Immature natural killer cell (primary cell): ENCODE measurements around the gene ZBTB48. TPM values are rescaled to one million over a fixed set of nuclear protein-coding genes. Genes with fewer than 3 reads are reported as not detected.
A peak's percentile ranks its signal among the peaks of the same experiment; 100 is the strongest.

Experiments
- DNase-seq, 3 donors: peaks; one replicate each; pipeline ENCODE4 v3.0.0; 2022; ENCODE audit warnings: mixed read lengths in 1 of 3
- H3K27ac Mint-ChIP-seq, 6 donors: one replicate each; pipeline ENCODE4 v1.8.0; 2020; ENCODE audit warnings: mixed read lengths in 6 of 6, mild to moderate bottlenecking in 5 of 6, inconsistent platforms in 4 of 6, moderate library complexity in 3 of 6
- H3K27me3 Mint-ChIP-seq, 3 donors: one replicate each; pipeline ENCODE4 v1.8.0; 2020 to 2021; ENCODE audit warnings: low read depth in 3 of 3, mild to moderate bottlenecking in 3 of 3, mixed read lengths in 3 of 3, moderate library complexity in 3 of 3, inconsistent platforms in 1 of 3
- H3K36me3 Mint-ChIP-seq, 3 donors: one replicate each; pipeline ENCODE4 v1.8.0; 2020; ENCODE audit warnings: mixed read lengths in 3 of 3, inconsistent platforms in 2 of 3, mild to moderate bottlenecking in 2 of 3
- H3K4me1 Mint-ChIP-seq, 2 donors: one replicate each; pipeline ENCODE4 v1.8.0; 2020; ENCODE audit warnings: inconsistent platforms in 2 of 2, mild to moderate bottlenecking in 2 of 2, mixed read lengths in 2 of 2, moderate library complexity in 1 of 2
- H3K4me3 Mint-ChIP-seq, 5 donors: one replicate each; pipeline ENCODE4 v1.8.0; 2020; ENCODE audit warnings: mild to moderate bottlenecking in 5 of 5, mixed read lengths in 5 of 5, inconsistent platforms in 3 of 5, moderate library complexity in 3 of 5
- H3K9me3 Mint-ChIP-seq, 6 donors: one replicate each; pipeline ENCODE4 v1.8.0; 2020; ENCODE audit warnings: mild to moderate bottlenecking in 6 of 6, mixed read lengths in 6 of 6, inconsistent platforms in 4 of 6, moderate library complexity in 3 of 6
- polyA plus RNA-seq, 3 donors: library from polyadenylated mRNA; unstranded; fragments of 300-500 nt; fragmentation: Illumina TruSeq; gene quantifications; one replicate each; pipeline ENCODE4 v1.2.3, GENCODE V29; 2021

Gene ZBTB48
- polyA plus RNA-seq: 10 to 100 TPM in 2 of 3 donors, 1 to 10 TPM in 1; 8.3 to 25.9 (median 20.9) TPM

GRCh38 chr1:6579374-6580118 is at the start of gene ZBTB48:
ZBTB48 (plus strand) TSS chr1:6579994; CDS start chr1:6580610, 616 bp downstream.
- DNase-seq: peak; percentile 97 to 98 (median 97)
- H3K4me3 Mint-ChIP-seq: peak within 1 kb of the TSS; percentile 94 to 97 (median 97)
- H3K9me3 Mint-ChIP-seq: no peaks in the 10 kb centered on the region
- no peaks in the 10 kb centered on the region for H3K36me3 Mint-ChIP-seq
- H3K27ac Mint-ChIP-seq: peak within 1 kb of the TSS; percentile 95 to 98 (median 96)
- peaks cover 4 to 8% (median 4%) of the 10 kb centered on the region in 3 donors for H3K27me3 Mint-ChIP-seq
- peaks cover 31 to 41% of the 10 kb centered on the region in 2 donors for H3K4me1 Mint-ChIP-seq

GRCh38 chr1:6530504-6531160 is 49.2 kb upstream of the ZBTB48 start:
- H3K4me1 Mint-ChIP-seq: no peaks in the 10 kb centered on the region
- H3K36me3 Mint-ChIP-seq: peaks cover 12 to 40% (median 12%) of the 10 kb centered on the region in 3 donors
- no peak for DNase-seq
- H3K27me3 Mint-ChIP-seq: peaks cover 0 to 1% (median 0%) of the 10 kb centered on the region in 3 donors
- no peaks in the 10 kb centered on the region for H3K9me3 Mint-ChIP-seq
- no peak overlapping the region for H3K4me3 Mint-ChIP-seq
- H3K27ac Mint-ChIP-seq: no peak overlapping the region

GRCh38 chr1:6531996-6532395 is 47.8 kb upstream of the ZBTB48 start:
- H3K36me3 Mint-ChIP-seq: peaks cover 8 to 28% (median 12%) of the 10 kb centered on the region in 3 donors

GRCh38 chr1:6534248-6534822 is 45.5 kb upstream of the ZBTB48 start:
- no peaks in the 10 kb centered on the region for H3K4me1 Mint-ChIP-seq
- H3K4me3 Mint-ChIP-seq: no peak overlapping the region
- H3K27me3 Mint-ChIP-seq: no peaks in the 10 kb centered on the region
- no peak for DNase-seq
- no peak overlapping the region for H3K27ac Mint-ChIP-seq
- H3K9me3 Mint-ChIP-seq: no peaks in the 10 kb centered on the region
- peaks cover 0 to 17% (median 12%) of the 10 kb centered on the region in 3 donors for H3K36me3 Mint-ChIP-seq

More at GRCh38 chr1:6531996-6532395, 47.8 kb upstream of the ZBTB48 start:
- H3K9me3 Mint-ChIP-seq: no peaks in the 10 kb centered on the region
- H3K27ac Mint-ChIP-seq: no peak overlapping the region
- H3K27me3 Mint-ChIP-seq: peaks cover 0 to 1% (median 0%) of the 10 kb centered on the region in 3 donors
- no peak overlapping the region for H3K4me3 Mint-ChIP-seq
- no peak for DNase-seq
- no peaks in the 10 kb centered on the region for H3K4me1 Mint-ChIP-seq

- H3K4me1 Mint-ChIP-seq: no peaks in the 10 kb centered on the region
- no peak overlapping the region for H3K4me3 Mint-ChIP-seq
- peaks cover 4 to 21% (median 12%) of the 10 kb centered on the region in 3 donors for H3K36me3 Mint-ChIP-seq
- no peak for DNase-seq
- H3K27me3 Mint-ChIP-seq: no peaks in the 10 kb centered on the region
- H3K9me3 Mint-ChIP-seq: no peaks in the 10 kb centered on the region
- H3K27ac Mint-ChIP-seq: peak overlapping the region in 1 of 6 donors; percentile 22
Measured at GRCh38 chr1:6535214-6535613, 44.6 kb upstream of the ZBTB48 start.

- no peak for DNase-seq
- Mint-ChIP-seq H3K4me3 (no peak overlapping the region), H3K4me1 (no peaks in the 10 kb centered on the region), H3K36me3 (peaks cover 4 to 21% (median 12%) of the 10 kb centered on the region in 3 donors), H3K9me3 (no peaks in the 10 kb centered on the region), H3K27me3 (peaks cover 0 to 3% (median 0%) of the 10 kb centered on the region in 3 donors), H3K27ac (no peak overlapping the region)
Measured at GRCh38 chr1:6536291-6536690, 43.5 kb upstream of the ZBTB48 start.

GRCh38 chr1:6538956-6539355 is 40.8 kb upstream of the ZBTB48 start:
- H3K4me3 Mint-ChIP-seq: no peak overlapping the region
- H3K4me1 Mint-ChIP-seq: no peaks in the 10 kb centered on the region
- H3K9me3 Mint-ChIP-seq: no peaks in the 10 kb centered on the region
- H3K36me3 Mint-ChIP-seq: peaks cover 0 to 8% (median 4%) of the 10 kb centered on the region in 3 donors
- peak overlapping the region in 2 of 6 donors; percentile 21 to 27 for H3K27ac Mint-ChIP-seq
- H3K27me3 Mint-ChIP-seq: peaks cover 0 to 3% (median 0%) of the 10 kb centered on the region in 3 donors
- no peak for DNase-seq

GRCh38 chr1:6544831-6545230 is 35.0 kb upstream of the ZBTB48 start:
- peaks cover 8 to 23% of the 10 kb centered on the region in 2 donors for H3K4me1 Mint-ChIP-seq
- H3K9me3 Mint-ChIP-seq: no peaks in the 10 kb centered on the region
- H3K4me3 Mint-ChIP-seq: no peak overlapping the region
- DNase-seq: no peak
- H3K36me3 Mint-ChIP-seq: peaks cover 9 to 35% (median 18%) of the 10 kb centered on the region in 3 donors
- H3K27ac Mint-ChIP-seq: peak overlapping the region in 1 of 6 donors; percentile 84
- H3K27me3 Mint-ChIP-seq: peaks cover 0 to 4% (median 1%) of the 10 kb centered on the region in 3 donors

- Mint-ChIP-seq H3K27me3 (peaks cover 0 to 3% (median 1%) of the 10 kb centered on the region in 3 donors), H3K4me1 (peaks cover 11 to 23% of the 10 kb centered on the region in 2 donors), H3K36me3 (peaks cover 9 to 37% (median 17%) of the 10 kb centered on the region in 3 donors), H3K27ac (peak overlapping the region in 3 of 6 donors; percentile 48 to 84 (median 48)), H3K4me3 (no peak overlapping the region), H3K9me3 (no peaks in the 10 kb centered on the region)
- no peak for DNase-seq
Measured at GRCh38 chr1:6545276-6546112, 34.3 kb upstream of the ZBTB48 start.

GRCh38 chr1:6546326-6546725 is 33.5 kb upstream of the ZBTB48 start:
- DNase-seq: no peak
- peak overlapping the region in 4 of 6 donors; percentile 30 to 62 (median 43) for H3K27ac Mint-ChIP-seq
- H3K9me3 Mint-ChIP-seq: no peaks in the 10 kb centered on the region
- peaks cover 0 to 2% (median 1%) of the 10 kb centered on the region in 3 donors for H3K27me3 Mint-ChIP-seq
- no peak overlapping the region for H3K4me3 Mint-ChIP-seq
- H3K36me3 Mint-ChIP-seq: peaks cover 9 to 37% (median 17%) of the 10 kb centered on the region in 3 donors
- peaks cover 11 to 23% of the 10 kb centered on the region in 2 donors for H3K4me1 Mint-ChIP-seq

GRCh38 chr1:6547301-6547700 is 32.5 kb upstream of the ZBTB48 start:
- H3K4me3 Mint-ChIP-seq: no peak overlapping the region

GRCh38 chr1:6554031-6554906 is 25.5 kb upstream of the ZBTB48 start, which contains the start of gene NOL9:
NOL9 (minus strand) TSS chr1:6554513; CDS start chr1:6554502, 11 bp downstream.
- Mint-ChIP-seq H3K4me3 (peak within 1 kb of the TSS; percentile 75 to 81 (median 77)), H3K27ac (peak within 1 kb of the TSS in 4 of 6 donors; percentile 48 to 70 (median 68)), H3K27me3 (no peaks in the 10 kb centered on the region), H3K9me3 (no peaks in the 10 kb centered on the region), H3K4me1 (peaks cover 6 to 21% of the 10 kb centered on the region in 2 donors), H3K36me3 (peaks cover 0 to 3% (median 0%) of the 10 kb centered on the region in 3 donors)
- peak; percentile 93 to 94 (median 94) for DNase-seq

More at GRCh38 chr1:6547301-6547700, 32.5 kb upstream of the ZBTB48 start:
- no peak overlapping the region for H3K27ac Mint-ChIP-seq
- peaks cover 9 to 33% (median 17%) of the 10 kb centered on the region in 3 donors for H3K36me3 Mint-ChIP-seq
- peaks cover 0 to 2% (median 1%) of the 10 kb centered on the region in 3 donors for H3K27me3 Mint-ChIP-seq
- H3K4me1 Mint-ChIP-seq: peaks cover 13 to 23% of the 10 kb centered on the region in 2 donors
- no peaks in the 10 kb centered on the region for H3K9me3 Mint-ChIP-seq
- DNase-seq: no peak
